Naive thymus-derived CD4-positive, alpha-beta T cell (primary cell): Measurements from ENCODE around the gene CCDC102A. TPM values are rescaled to one million over a fixed set of nuclear protein-coding genes. Genes with fewer than 3 reads are reported as not detected.

Experiments
- ATAC-seq: fragments of 150-1000 bp; cut with Tn5 transposase; 2 replicates; pipeline ENCODE4 v1.10.0; 2021; ENCODE audit warnings: mild to moderate bottlenecking, moderate library complexity
- CTCF ChIA-PET: fragments of 350-600 bp; sonication (Branson Sonifier 250); formaldehyde crosslinking; loops from one replicate; lab custom pipeline; 2021; ENCODE audit warnings: antibody characterized with exemption; lab: Charles Lee
- POLR2A ChIA-PET: fragments of 350-600 bp; sonication (Branson Sonifier 250); formaldehyde crosslinking; loops from one replicate; lab custom pipeline; 2021; ENCODE audit warnings: antibody characterized with exemption, inconsistent platforms; lab: Charles Lee
- DNase-seq, 9 donors: peaks; one replicate each; pipeline versions ENCODE4 v3.0.0 to v3.0.0-alpha.2; 2020 to 2022; ENCODE audit warnings: mixed read lengths in 1 of 9
- H3K27ac ChIP-seq: one replicate; pipeline ENCODE4 v1.7.0; 2013; ENCODE audit warnings: mild to moderate bottlenecking, low read depth, low read length, moderate library complexity
- H3K27me3 ChIP-seq, 2 donors: one replicate each; pipeline ENCODE4 v1.7.0; 2013; ENCODE audit warnings: low read length in 2 of 2, mild to moderate bottlenecking in 2 of 2, moderate library complexity in 2 of 2; ENCODE audit not compliant: control insufficient read depth in 2 of 2, insufficient read depth in 2 of 2
- H3K36me3 ChIP-seq, 3 experiments: 1 replicate in 2 of 3; 2 replicates in 1 of 3; pipeline ENCODE4 v1.7.0; 2013; ENCODE audit warnings: low read length in 3 of 3, mild to moderate bottlenecking in 3 of 3, moderate library complexity in 1 of 3; ENCODE audit not compliant: insufficient read depth in 3 of 3, control insufficient read depth in 2 of 3
- H3K4me1 ChIP-seq, 2 donors: one replicate each; pipeline ENCODE4 v1.7.0; 2013; ENCODE audit warnings: low read length in 2 of 2, mild to moderate bottlenecking in 2 of 2, moderate library complexity in 1 of 2; ENCODE audit not compliant: control insufficient read depth in 2 of 2, insufficient read depth in 2 of 2
- H3K4me3 ChIP-seq: 2 replicates; pipeline ENCODE4 v1.7.0; 2013; ENCODE audit warnings: mild to moderate bottlenecking, low read length
- H3K9me3 ChIP-seq, 3 experiments: 1 replicate in 2 of 3; 2 replicates in 1 of 3; pipeline ENCODE4 v1.7.0; 2013; ENCODE audit warnings: low read length in 3 of 3; ENCODE audit not compliant: control insufficient read depth in 2 of 3
- H3K27ac Mint-ChIP-seq, 9 donors: one replicate each; pipeline ENCODE4 v1.8.0; 2020 to 2022; ENCODE audit warnings: mixed read lengths in 9 of 9, mild to moderate bottlenecking in 8 of 9, moderate library complexity in 5 of 9, inconsistent platforms in 2 of 9
- H3K27me3 Mint-ChIP-seq, 5 donors: one replicate each; pipeline ENCODE4 v1.8.0; 2021 to 2022; ENCODE audit warnings: mixed read lengths in 5 of 5, mild to moderate bottlenecking in 1 of 5
- H3K36me3 Mint-ChIP-seq, 5 donors: one replicate each; pipeline ENCODE4 v1.8.0; 2020 to 2022; ENCODE audit warnings: mixed read lengths in 5 of 5, mild to moderate bottlenecking in 3 of 5, inconsistent platforms in 1 of 5
- H3K4me1 Mint-ChIP-seq, 7 donors: one replicate each; pipeline ENCODE4 v1.8.0; 2020 to 2022; ENCODE audit warnings: mixed read lengths in 7 of 7, mild to moderate bottlenecking in 3 of 7, inconsistent platforms in 1 of 7
- H3K4me3 Mint-ChIP-seq, 10 donors: one replicate each; pipeline ENCODE4 v1.8.0; 2020 to 2022; ENCODE audit warnings: mild to moderate bottlenecking in 10 of 10, mixed read lengths in 10 of 10, moderate library complexity in 6 of 10, inconsistent platforms in 2 of 10
- H3K9me3 Mint-ChIP-seq, 11 donors: one replicate each; pipeline ENCODE4 v1.8.0; 2020 to 2022; ENCODE audit warnings: mixed read lengths in 11 of 11, mild to moderate bottlenecking in 4 of 11, inconsistent platforms in 1 of 11, moderate library complexity in 1 of 11
- intact Hi-C, 2 donors: fragments of 100-400 bp; cut with micrococcal nuclease; formaldehyde crosslinking; loops; one replicate each; pipeline ENCODE4 v1.15.1; 2023
- polyA plus RNA-seq, 2 donors: library from polyadenylated mRNA; unstranded; fragments of 300-500 nt; fragmentation: Illumina TruSeq; gene quantifications; one replicate each; pipeline ENCODE4 v1.2.3, GENCODE V29; 2021
- total RNA-seq, 6 experiments: library from RNA in 5 of 6; stranded (reverse) in 5 of 6; gene quantifications; 1 replicate in 5 of 6; 2 replicates in 1 of 6; pipeline ENCODE4 v1.2.3 and lab custom pipeline; 2021 to 2026

The CCDC102A gene
- total and polyA plus RNA-seq, 7 experiments from 2014 or later: 3.0 to 12.7 (median 7.1) TPM

DNA sequence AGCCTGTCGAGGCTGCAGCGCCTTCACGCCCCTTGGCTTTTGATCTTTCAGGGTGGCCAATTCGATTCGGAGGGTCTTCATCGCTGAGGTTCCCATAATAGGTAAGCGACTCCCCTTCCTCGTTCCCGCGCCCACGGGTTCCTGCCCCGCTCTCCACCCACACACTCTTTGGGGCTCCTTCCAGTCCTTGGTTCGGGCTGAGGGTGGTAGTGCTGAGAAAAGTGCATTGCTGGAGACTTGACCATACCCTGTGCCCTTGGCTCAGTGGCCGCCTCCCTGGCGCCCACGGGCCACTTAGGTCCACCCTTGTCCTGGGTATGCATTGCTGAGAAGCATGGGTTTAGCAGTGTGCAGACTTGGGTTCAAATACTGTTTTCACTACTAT is 73.4 kb downstream of the CCDC102A start:
- Histone ChIP-seq H3K36me3 (peaks cover 9 to 71% (median 18%) of the 10 kb centered on the region in 3 experiments), H3K9me3 (no peaks in the 10 kb centered on the region)
- peaks cover 8 to 39% (median 16%) of the 10 kb centered on the region in 5 donors for H3K36me3 Mint-ChIP-seq

DNA sequence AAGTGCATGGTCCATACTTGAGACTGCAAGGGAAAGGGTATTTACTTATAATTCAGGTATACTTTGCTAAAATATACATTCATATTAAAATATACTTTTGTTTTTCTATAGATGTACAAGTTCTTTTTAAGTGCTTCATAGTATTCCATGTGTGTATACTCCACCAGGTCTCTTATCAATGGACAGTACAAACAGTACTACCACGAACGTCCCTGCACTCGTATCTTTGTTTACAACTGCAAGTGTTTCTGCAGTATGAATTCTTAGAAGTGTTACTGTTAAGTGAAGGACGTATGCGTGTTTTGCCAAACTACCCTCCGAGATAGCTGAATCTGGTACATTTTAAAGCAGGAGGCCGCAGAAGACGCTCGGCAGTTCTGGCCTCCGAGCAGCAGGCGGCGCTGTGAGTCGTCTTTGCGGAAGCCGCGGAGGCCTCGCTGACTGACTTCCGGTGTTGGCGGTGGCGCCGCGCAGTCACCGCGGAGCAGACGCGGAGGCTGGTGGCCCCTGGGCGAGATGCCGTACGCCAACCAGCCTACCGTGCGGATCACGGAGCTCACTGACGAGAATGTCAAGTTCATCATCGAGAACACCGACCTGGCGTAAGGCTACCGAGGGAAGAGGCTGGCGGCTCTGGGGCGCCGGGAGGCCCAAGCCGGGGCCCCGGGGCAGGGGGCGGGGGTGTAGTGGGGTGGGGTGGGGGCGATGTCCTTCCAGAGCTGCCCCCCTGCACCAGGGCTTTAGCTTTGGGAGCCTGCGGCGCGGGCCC is 74.0 kb downstream of the CCDC102A start, which contains the start of gene POLR2C:
TSS of gene POLR2C (plus strand) at position 471 of the 769 bp plus-strand sequence. CDS start at position 517, 46 bp downstream.
- CTCF ChIA-PET: interaction anchor here (0.7 to 1.8 kb wide), 4 partner anchors 11 to 15 kb away, joined by 3 to 7 read pairs (median 4); partner anchors contain the start of genes CIAPIN1 and COQ9
- H3K4me3 ChIP-seq: peak within 1 kb of the TSS; percentile 86
- intact Hi-C loops: loop anchor here (1.0 to 5.0 kb wide), 9 partner anchors 15 to 276 kb away; partner anchors contain the start of genes CIAPIN1 (in 2 of the 2), COQ9 (in 2 of the 2), CCDC102A (in 1 of the 2) and DOK4 (in 1 of the 2)
- peak within 1 kb of the TSS; percentile 79 to 100 (median 98) for H3K4me3 Mint-ChIP-seq
- peak; percentile 84 to 96 (median 92) for DNase-seq
- no peaks in the 10 kb centered on the region for H3K27me3 ChIP-seq
- no peaks in the 10 kb centered on the region for H3K27me3 Mint-ChIP-seq
- H3K4me1 Mint-ChIP-seq: peaks cover 19 to 45% (median 35%) of the 10 kb centered on the region in 7 donors
- peak; percentile 99 for ATAC-seq
- peaks cover 8 to 40% (median 16%) of the 10 kb centered on the region in 5 donors for H3K36me3 Mint-ChIP-seq
- H3K4me1 ChIP-seq: peaks cover 17 to 23% of the 10 kb centered on the region in 2 donors
- peaks cover 0 to 2% (median 0%) of the 10 kb centered on the region in 11 donors for H3K9me3 Mint-ChIP-seq
- peak within 1 kb of the TSS; percentile 77 for H3K27ac ChIP-seq
- POLR2A ChIA-PET: interaction anchor here (0.5 to 5.8 kb wide), 23 partner anchors 8 to 249 kb away, joined by 3 to 95 read pairs (median 3); partner anchors contain the start of genes ADGRG5, CIAPIN1, COQ9 and DOK4
- peak within 1 kb of the TSS; percentile 93 to 100 (median 99) for H3K27ac Mint-ChIP-seq
- no peaks in the 10 kb centered on the region for H3K9me3 ChIP-seq
- H3K36me3 ChIP-seq: peaks cover 8 to 71% (median 22%) of the 10 kb centered on the region in 3 experiments

More for the DNA sequence above, 73.4 kb downstream of the CCDC102A start:
- peaks cover 0 to 2% (median 0%) of the 10 kb centered on the region in 11 donors for H3K9me3 Mint-ChIP-seq
- DNase-seq (no peak), ATAC-seq (no peak)
- intact Hi-C loops: loop anchor here (1.0 to 5.0 kb wide), 9 partner anchors 16 to 277 kb away; partner anchors contain the start of genes CIAPIN1 (in 2 of the 2), COQ9 (in 2 of the 2), CCDC102A (in 1 of the 2) and DOK4 (in 1 of the 2)
- Histone ChIP-seq H3K27me3 (no peaks in the 10 kb centered on the region), H3K4me3 (peak overlapping the region; percentile 86), H3K27ac (peak overlapping the region; percentile 77), H3K4me1 (peaks cover 17 to 23% of the 10 kb centered on the region in 2 donors)
- H3K27me3 Mint-ChIP-seq: no peaks in the 10 kb centered on the region
- H3K4me1 Mint-ChIP-seq: peaks cover 22 to 48% (median 37%) of the 10 kb centered on the region in 7 donors
- H3K4me3 Mint-ChIP-seq: peak overlapping the region; percentile 79 to 100 (median 98)
- peak overlapping the region; percentile 93 to 100 (median 99) for H3K27ac Mint-ChIP-seq
- CTCF ChIA-PET: interaction anchor here (0.7 to 1.8 kb wide), 3 partner anchors 11 to 15 kb away, joined by 3 to 7 read pairs (median 4); partner anchors contain the start of genes CIAPIN1 and COQ9
- POLR2A ChIA-PET: interaction anchor here (0.5 to 5.8 kb wide), 17 partner anchors 9 to 250 kb away, joined by 3 to 95 read pairs (median 3); partner anchors contain the start of genes ADGRG5, CIAPIN1, COQ9 and DOK4

Other genes starting within 250 kb of the CCDC102A start
- 1 to 10 TPM in 1 of 5 experiments, under 1 TPM in 3, not detected in 1; 0.17 to 1.9 (median 0.48) TPM for gene CCL22, start 177.8 kb downstream of the CCDC102A start, total RNA-seq
- gene CCL22, start 177.8 kb downstream of the CCDC102A start, polyA plus RNA-seq: not detected
- not detected for gene CX3CL1, start 164.1 kb downstream of the CCDC102A start, total RNA-seq
- gene CX3CL1, start 164.1 kb downstream of the CCDC102A start, polyA plus RNA-seq: not detected
- gene CCL17, start 131.8 kb downstream of the CCDC102A start, total RNA-seq: under 1 TPM in 1 of 5 experiments, not detected in 4; 0.60 TPM
- gene CCL17, start 131.8 kb downstream of the CCDC102A start, polyA plus RNA-seq: not detected
- gene CIAPIN1, start 89.2 kb downstream of the CCDC102A start, total RNA-seq: 10 to 100 TPM; 33.6 to 52.8 (median 35.8) TPM
- gene CIAPIN1, start 89.2 kb downstream of the CCDC102A start, polyA plus RNA-seq: 100 to 1,000 TPM in 1 of 2 donors, 10 to 100 TPM in 1; 65.2 to 119 TPM
- 10 to 100 TPM; 16.4 to 45.4 (median 36.6) TPM for gene COQ9, start 89.1 kb downstream of the CCDC102A start, total RNA-seq
- 10 to 100 TPM; 25.7 to 51.7 TPM for gene COQ9, start 89.1 kb downstream of the CCDC102A start, polyA plus RNA-seq
- 10 to 100 TPM; 63.4 to 96.3 (median 81.4) TPM for gene POLR2C, start 73.9 kb downstream of the CCDC102A start, total RNA-seq
- 10 to 100 TPM; 45.0 to 55.7 TPM for gene POLR2C, start 73.9 kb downstream of the CCDC102A start, polyA plus RNA-seq
- 1 to 10 TPM; 2.2 to 4.0 (median 2.9) TPM for gene DOK4, start 50.1 kb downstream of the CCDC102A start, total RNA-seq
- gene DOK4, start 50.1 kb downstream of the CCDC102A start, polyA plus RNA-seq: 1 to 10 TPM; 1.6 to 4.6 TPM
- 10 to 100 TPM in 2 of 5 experiments, 1 to 10 TPM in 1, under 1 TPM in 2; 0.67 to 16.1 (median 2.7) TPM for gene ADGRG5, start 6.1 kb upstream of the CCDC102A start, total RNA-seq
- 1 to 10 TPM in 1 of 2 donors, under 1 TPM in 1; 0.43 to 1.3 TPM for gene ADGRG5, start 6.1 kb upstream of the CCDC102A start, polyA plus RNA-seq
- gene ADGRG1, start 92.1 kb upstream of the CCDC102A start, total RNA-seq: 10 to 100 TPM in 2 of 5 experiments, 1 to 10 TPM in 2, under 1 TPM in 1; 0.67 to 96.0 (median 5.0) TPM
- gene ADGRG1, start 92.1 kb upstream of the CCDC102A start, polyA plus RNA-seq: under 1 TPM; 0.07 to 0.67 TPM
- 10 to 100 TPM in 1 of 5 experiments, 1 to 10 TPM in 1, not detected in 3; 4.9 to 14.1 TPM for gene ADGRG3, start 131.7 kb upstream of the CCDC102A start, total RNA-seq
- not detected for gene ADGRG3, start 131.7 kb upstream of the CCDC102A start, polyA plus RNA-seq
- gene DRC7, start 158.2 kb upstream of the CCDC102A start, total RNA-seq: not detected
- not detected for gene DRC7, start 158.2 kb upstream of the CCDC102A start, polyA plus RNA-seq
- 10 to 100 TPM; 20.4 to 30.4 (median 26.0) TPM for gene KATNB1, start 199.2 kb upstream of the CCDC102A start, total RNA-seq
- 10 to 100 TPM; 25.2 to 32.9 TPM for gene KATNB1, start 199.2 kb upstream of the CCDC102A start, polyA plus RNA-seq